Skin of body (tissue), 2 donors: Measurements from ENCODE around the gene TOMM40. TPM values are rescaled to one million over a fixed set of nuclear protein-coding genes. Genes with fewer than 3 reads are reported as not detected.
"Not testable (repeated sequence)": the region's sequence is repeated elsewhere in the genome, so short reads cannot be mapped to it uniquely, and the experiment has no call there.

Experiments used
- DNase-seq: peaks from one replicate; lab custom pipeline; 2025; lab: John Stamatoyannopoulos, UW
- total RNA-seq: library from RNA; depleted of rRNA; stranded (reverse); fragments of >200 nt; gene quantifications from one replicate; pipeline ENCODE4 v1.2.3, GENCODE V29; 2014

TOMM40 gene
- 16.1 TPM for total RNA-seq

DNA sequence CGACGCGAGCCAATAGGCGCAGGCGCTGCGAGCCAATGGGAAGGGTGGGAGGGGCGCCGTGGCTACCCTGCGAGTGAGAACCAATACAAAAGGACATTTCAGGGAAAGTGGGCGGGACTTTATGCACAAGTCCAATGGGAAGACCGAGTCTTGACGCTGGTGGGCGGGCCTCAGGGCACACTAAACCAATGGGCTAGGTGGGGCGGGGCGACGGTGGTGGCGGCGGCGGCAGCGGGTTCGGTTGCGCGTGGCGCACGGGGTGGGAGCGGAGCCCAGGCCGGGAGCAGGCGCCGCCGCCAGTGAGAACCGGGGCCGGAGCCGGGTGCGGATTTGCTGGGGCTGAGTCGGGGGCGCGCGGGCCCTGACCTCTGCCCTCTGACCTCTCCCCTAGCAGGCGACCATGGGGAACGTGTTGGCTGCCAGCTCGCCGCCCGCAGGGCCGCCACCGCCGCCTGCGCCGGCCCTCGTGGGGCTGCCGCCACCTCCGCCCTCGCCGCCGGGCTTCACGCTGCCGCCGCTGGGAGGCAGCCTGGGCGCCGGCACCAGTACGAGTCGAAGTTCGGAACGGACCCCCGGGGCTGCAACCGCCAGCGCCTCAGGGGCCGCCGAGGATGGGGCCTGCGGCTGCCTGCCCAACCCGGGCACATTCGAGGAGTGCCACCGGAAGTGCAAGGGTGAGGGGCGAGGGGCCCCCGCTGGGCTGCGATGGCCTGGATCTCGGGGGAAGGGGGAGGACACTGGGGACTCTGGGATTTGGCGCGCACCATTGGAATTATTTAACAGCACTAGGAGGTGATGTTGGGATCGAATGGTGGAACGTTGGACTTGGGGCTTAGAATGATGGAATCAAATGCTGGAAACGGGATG lies at the start of gene TOMM40:
Gene TOMM40, plus strand, starts transcription at position 239 of the 867 bp plus-strand sequence. Its CDS starts 162 bp downstream, at position 401.
- DNase-seq = peak; percentile 100

- peak; percentile 69 for DNase-seq
Measured at GRCh38 chr19:44845286-44845611, 45.8 kb upstream of the TOMM40 start.

DNA sequence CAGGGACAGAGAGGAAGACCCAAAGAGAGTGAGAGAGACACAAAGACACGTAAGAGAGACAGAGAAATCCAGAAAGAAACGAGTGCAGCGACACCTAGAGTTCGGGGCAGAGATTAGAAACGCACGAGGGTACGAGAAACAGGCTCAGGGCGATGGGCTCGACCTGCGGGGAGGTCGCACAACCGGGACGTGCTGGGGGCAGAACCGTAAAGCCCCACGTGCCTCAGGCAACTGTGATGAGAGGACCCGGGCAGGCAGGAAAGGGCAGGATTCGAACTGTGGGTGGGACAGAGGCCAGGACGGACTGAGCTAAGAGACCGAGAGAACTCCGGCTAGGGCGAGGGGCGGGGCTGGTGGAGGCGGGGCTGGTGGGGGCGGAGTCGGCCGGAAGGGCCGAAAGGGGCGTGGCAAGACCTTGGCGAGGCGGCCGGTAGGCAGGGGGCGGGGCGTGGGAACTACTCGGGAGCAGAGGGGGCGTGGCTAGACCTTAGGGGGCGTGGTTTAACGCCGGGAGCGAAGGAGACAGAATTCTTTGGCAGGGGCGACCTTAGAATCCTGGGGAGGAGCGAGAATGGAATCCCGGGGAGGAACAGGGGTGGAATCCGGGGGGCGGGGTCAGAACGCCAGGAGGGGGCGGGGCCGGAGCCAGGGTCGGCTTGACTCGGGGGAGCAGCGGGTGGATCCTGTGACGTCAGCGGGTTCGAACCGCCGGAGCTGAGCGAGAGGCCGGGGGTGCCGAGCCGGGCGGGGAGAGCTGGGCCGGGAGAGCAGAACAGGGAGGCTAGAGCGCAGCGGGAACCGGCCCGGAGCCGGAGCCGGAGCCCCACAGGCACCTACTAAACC lies 45.2 kb upstream of the TOMM40 start, which contains the start of gene NECTIN2:
Gene NECTIN2, plus strand, starts transcription at position 686 of the 843 bp plus-strand sequence. CDS start 229 bp downstream, outside the sequence.
- DNase-seq = peak; percentile 98

DNA sequence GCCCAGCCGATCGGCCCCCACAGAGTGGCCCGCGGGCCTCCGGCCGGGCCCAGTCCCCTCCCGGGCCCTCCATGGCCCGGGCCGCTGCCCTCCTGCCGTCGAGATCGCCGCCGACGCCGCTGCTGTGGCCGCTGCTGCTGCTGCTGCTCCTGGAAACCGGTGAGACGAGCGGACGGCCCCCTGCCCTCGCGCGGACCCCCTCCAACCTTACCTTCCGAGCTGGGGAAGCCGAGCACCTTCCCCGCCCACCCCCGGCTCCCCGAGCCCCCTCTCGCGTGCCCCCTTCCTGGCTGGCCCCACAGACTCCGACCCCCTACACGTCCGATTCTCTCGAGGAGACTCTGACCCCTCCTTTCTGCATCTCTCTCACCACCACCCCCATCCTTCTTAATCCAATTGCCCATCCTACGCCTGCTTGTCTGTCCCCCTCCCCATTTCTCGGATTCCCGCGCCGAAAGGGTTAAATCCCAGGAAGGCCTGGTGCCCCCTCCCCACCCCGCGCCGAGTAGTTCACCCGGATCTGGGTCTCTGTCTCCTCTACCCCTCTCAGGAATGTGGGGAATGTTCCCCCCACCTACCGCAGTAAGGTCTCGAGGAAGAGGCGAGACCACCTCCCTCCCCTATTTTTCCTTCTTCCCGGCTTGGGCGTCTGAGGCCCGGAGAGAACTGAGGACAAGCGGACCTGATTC lies 44.5 kb upstream of the TOMM40 start:
- peak; percentile 64 for DNase-seq

GRCh38 chr19:44847144-44848035 lies 43.7 kb upstream of the TOMM40 start:
- peak; percentile 45 for DNase-seq

DNA sequence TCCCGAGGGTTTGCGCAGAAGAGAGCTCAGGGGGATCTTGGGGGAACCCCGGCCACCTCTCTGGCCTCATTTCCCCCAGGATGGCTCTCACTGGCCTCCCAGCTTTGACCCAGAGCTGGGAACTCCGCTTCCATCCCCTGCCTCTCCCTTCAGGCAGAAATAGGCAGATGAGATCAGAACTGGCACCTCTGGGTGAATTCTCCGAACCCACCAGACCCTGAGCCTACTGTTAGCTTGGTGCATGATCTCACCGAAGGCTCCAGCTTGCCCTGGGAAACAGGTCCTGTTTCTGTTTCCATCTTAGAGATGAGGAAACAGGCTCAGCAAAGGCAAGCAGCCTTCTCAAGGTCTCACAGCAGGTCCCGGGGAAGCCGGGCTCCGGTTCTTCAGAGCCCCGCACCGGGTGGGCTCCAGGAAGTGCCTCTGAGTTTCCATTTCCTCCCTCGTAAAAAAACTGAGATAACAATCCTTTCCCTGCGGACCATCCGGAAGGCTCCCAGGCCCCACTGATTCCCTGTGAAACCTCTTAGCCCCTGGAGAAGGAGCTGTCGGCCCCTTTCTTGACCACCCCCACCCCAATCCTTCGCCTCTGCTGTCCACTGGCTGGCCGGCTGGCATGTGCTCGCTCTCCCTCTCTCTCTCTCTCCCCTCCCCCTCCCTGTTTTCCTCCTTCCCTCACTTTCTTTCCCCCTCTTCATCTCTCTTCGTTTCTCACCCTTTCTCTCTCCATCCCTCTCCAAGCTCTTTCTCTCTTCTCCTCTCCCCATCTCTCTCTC lies 42.8 kb upstream of the TOMM40 start:
- DNase-seq = peak; percentile 55

DNA sequence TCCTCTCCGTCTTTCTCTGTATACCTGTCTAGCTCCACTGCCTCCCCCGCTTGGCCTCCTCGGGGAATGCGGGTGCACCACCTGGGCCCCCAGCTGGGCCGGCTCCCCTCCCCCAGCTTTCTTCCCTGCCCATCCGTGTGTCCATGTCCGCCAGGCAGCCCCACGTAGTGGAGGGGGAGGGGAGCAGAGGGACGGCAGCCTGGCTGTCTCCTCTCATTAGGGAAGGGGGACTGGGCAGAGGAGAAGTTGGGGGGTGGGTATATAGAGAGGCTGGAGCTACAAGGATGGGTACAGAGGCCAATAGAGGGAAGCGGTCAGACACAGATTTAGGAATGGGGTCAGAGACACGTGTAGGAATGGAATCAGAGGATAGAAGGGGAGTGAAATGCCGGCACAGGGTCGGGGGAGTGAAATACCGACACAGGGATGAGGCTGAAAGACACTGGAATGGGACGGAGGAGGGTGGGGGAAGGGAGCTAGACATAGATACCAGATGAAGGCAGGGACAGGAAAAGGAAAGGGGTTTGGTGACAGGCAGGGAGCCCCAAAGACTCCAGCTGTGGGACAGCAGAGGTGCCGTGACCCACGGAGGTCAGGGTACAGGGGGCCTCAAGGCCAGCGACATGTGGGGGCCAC lies 42.1 kb upstream of the TOMM40 start:
- no peak for DNase-seq

GRCh38 chr19:44850641-44851109 lies 40.4 kb upstream of the TOMM40 start:
- no peak for DNase-seq

DNA sequence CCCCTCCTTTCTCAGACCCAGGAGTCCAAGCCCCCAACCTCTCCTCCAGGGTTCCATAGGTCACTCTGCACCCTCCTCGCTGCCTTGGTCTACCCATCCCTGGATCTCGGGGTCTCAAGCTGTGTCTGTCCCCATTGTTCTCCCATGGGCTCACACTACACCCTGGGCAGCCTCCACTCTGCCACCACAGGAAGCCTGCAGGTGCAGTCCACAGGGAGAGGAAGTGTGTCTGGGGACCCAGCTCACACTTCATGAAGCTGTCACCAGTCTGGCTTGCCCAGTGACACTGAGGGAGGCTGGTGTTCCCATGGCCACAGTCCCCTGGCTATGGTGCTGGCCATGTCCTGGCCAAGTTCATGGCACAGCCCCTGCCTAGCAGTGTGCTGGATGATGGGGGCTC lies 39.6 kb upstream of the TOMM40 start:
- DNase-seq = no peak

DNA sequence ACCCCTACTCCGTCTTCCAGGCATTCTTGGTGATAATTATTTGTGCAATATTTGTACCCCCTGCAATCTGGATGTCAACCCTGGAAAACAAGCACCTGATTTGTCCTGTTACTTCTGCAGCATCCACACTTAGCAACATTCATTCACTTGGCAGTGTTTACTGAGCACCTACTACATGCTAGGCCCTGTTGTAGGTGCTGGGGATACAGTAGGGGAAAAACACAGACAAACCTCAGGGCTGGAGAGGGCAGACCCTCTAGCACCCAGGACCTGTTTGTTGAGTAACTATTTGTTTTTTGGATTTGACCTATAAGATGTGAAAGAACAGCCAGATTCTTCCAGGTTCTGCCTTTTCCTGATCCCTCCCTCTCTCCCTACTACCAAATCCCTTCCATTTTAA lies 35.4 kb upstream of the TOMM40 start:
- no peak for DNase-seq

GRCh38 chr19:44856421-44857083 lies 34.5 kb upstream of the TOMM40 start:
- DNase-seq = no peak

DNA sequence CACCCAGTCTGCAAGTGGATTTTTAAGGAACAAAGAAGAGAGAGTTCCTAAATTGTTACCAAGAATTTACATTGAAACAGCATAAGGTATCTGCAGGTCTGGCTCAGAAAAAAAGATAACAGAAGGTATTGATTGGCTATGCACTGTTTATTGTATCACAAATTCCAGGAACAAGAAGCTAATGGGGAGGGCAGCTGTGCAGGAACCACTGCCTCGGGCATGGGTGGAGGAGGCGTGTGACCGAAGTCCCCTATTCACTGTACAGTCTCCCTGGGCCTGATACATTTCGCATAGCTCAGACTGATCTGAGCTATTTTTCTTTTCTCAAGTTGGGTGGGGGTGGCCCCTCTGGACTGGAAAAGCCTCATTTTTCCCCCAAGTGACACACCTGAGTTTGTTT lies 33.2 kb upstream of the TOMM40 start:
- DNase-seq = no peak

DNA sequence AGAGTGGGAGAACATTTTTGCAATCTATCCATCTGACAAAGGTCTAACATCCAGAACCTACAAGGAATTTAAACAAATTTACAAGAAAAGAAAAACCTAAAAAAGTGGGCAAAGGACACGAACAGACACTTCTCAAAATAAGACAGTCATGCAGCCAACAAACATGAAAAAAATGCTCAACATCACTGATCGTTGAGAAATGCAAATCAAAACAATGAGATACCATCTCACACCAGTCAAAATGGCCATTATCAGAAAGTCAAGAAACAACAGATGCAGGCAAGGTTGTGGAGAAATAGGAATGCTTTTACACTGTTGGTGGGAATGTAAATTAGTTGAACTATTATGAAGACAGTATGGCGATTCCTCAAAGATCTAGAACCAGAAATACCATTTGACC lies 29.5 kb upstream of the TOMM40 start:
- DNase-seq = not testable (repeated sequence)

- DNase-seq = no peak
Measured at GRCh38 chr19:44863990-44864389, 27.1 kb upstream of the TOMM40 start.

DNA sequence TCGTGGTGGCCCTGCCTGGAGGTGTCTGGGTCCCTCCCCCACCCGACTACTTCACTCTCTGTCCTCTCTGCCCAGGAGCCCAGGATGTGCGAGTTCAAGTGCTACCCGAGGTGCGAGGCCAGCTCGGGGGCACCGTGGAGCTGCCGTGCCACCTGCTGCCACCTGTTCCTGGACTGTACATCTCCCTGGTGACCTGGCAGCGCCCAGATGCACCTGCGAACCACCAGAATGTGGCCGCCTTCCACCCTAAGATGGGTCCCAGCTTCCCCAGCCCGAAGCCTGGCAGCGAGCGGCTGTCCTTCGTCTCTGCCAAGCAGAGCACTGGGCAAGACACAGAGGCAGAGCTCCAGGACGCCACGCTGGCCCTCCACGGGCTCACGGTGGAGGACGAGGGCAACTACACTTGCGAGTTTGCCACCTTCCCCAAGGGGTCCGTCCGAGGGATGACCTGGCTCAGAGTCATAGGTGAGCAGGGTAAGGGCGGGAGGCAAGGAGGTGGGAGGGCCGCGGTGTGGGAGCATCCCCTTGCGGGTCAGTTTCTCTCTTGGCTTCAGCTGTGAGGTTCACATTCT lies 25.8 kb upstream of the TOMM40 start:
- DNase-seq = no peak

DNA sequence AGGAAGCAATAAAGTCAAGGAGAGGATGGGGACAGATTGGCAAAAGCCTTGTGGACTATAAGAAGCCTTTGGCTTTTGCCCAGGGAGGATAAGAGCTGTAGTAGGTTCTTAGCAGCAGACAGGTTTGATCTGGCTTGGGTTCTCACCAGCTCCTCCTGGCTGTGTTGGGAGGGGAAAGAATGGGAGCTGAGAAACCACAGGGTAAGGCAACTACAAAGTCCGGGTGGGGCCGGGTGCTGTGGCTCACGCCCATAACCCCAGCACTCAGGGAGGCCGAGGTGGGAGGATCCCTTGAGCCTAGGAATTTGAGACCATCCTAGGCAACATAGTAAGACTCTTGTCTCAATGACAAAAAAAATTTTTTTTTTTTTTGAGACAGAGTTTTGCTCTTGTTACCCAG lies 24.4 kb upstream of the TOMM40 start:
- DNase-seq = no peak

DNA sequence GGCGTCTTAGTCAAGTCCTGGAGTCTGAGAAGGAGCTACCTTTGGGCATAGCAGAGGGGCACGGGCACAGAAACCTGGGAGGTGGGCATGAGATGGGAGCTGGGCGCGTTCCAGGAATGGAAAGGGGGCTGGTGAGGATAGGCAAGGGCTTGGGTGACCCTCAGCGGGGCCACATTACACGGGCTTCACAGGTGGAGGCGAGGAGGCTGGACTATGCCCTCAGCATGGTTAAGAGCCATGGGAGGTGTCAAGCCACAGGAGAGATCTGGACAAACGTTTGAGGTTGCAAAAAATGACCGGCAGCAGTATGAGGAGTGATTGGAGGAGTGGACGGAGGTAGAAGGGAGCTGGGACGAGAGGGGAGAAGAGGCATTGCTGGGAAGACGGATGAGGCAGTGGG lies 23.5 kb upstream of the TOMM40 start:
- no peak for DNase-seq

GRCh38 chr19:44869733-44870470 lies 21.2 kb upstream of the TOMM40 start:
- DNase-seq = no peak
